Sigmoid colon (tissue), 7 donors: ENCODE results near the gene ENG. TPM values are rescaled to one million over a fixed set of nuclear protein-coding genes. Genes with fewer than 3 reads are reported as not detected.

Source experiments
- DNase-seq: peaks from one replicate; pipeline ENCODE4 v3.0.0-alpha.2; 2019
- H3K27ac ChIP-seq, 4 donors: fragments of 200-600 bp; sonication (generic); one replicate each; pipeline ENCODE4 v1.5.1; 2016 to 2019; ENCODE audit warnings: mild to moderate bottlenecking in 1 of 4
- H3K27me3 ChIP-seq, 3 donors: fragments of 200-600 bp; sonication (generic); one replicate each; pipeline ENCODE4 v1.5.1; 2019; ENCODE audit warnings: mild to moderate bottlenecking in 1 of 3
- H3K36me3 ChIP-seq, 4 donors: fragments of 200-600 bp; sonication (generic); one replicate each; pipeline ENCODE4 v1.5.1; 2016 to 2019
- H3K4me1 ChIP-seq, 4 donors: fragments of 200-600 bp; sonication (generic); one replicate each; pipeline ENCODE4 v1.5.1; 2017 to 2019
- H3K4me3 ChIP-seq, 4 donors: fragments of 200-600 bp; sonication (generic); one replicate each; pipeline ENCODE4 v1.5.1; 2017 to 2019; ENCODE audit warnings: mild to moderate bottlenecking in 2 of 4, moderate library complexity in 1 of 4
- H3K9me3 ChIP-seq, 4 donors: fragments of 200-600 bp in 3 of 4; sonication (generic) in 3 of 4; one replicate each; pipeline versions ENCODE4 v1.5.1 to v1.6.1; 2013 to 2019
- CTCF ChIP-seq, 4 experiments: fragments of 450-650 bp in 3 of 4; fragments of 200-600 bp in 1 of 4; IDR thresholded peaks; one replicate each; pipeline ENCODE4 v1.5.1; 2016 to 2019; ENCODE audit warnings: antibody characterized with exemption in 4 of 4, mild to moderate bottlenecking in 3 of 4, moderate library complexity in 2 of 4
- EP300 ChIP-seq, 4 donors: sonication (generic); formaldehyde crosslinking; IDR thresholded peaks; one replicate each; pipeline ENCODE4 v1.6.1; 2017; ENCODE audit warnings: antibody characterized with exemption in 4 of 4
- POLR2A ChIP-seq, 2 donors: fragments of 450-650 bp; IDR thresholded peaks; one replicate each; pipeline ENCODE4 v1.6.1; 2016; ENCODE audit warnings: antibody characterized with exemption in 2 of 2, mild to moderate bottlenecking in 2 of 2, moderate library complexity in 2 of 2
- POLR2AphosphoS5 ChIP-seq, 4 donors: sonication (generic); formaldehyde crosslinking; IDR thresholded peaks; one replicate each; pipeline ENCODE4 v1.6.1; 2017; ENCODE audit warnings: antibody characterized with exemption in 4 of 4
- WGBS, 2 donors: extraction: QIAGEN DNeasy Blood & Tissue Kit; methylation state at CpG; one replicate each; pipeline ENCODE4 v1.1.7; 2013; 5-methylcytosine and 5-hydroxymethylcytosine counted together
- intact Hi-C: fragments of 100-400 bp; cut with DNase I; formaldehyde crosslinking; loops from one replicate; pipeline ENCODE4 v1.15.1; 2023
- polyA plus RNA-seq, 3 donors: library from polyadenylated mRNA; stranded (reverse); fragments of 200-250 nt; gene quantifications; one replicate each; pipeline ENCODE4 v1.2.3, GENCODE V29; 2013
- total RNA-seq, 4 donors: library from RNA; depleted of rRNA; stranded (reverse); fragments of >200 nt; gene quantifications; one replicate each; pipeline ENCODE4 v1.1.0, GENCODE V29; 2016
- donor health status: healthy with polysubstance abuse.
- donor health status: Bipolar disorder and iron deficiency.
- donor health status: healthy.

The ENG gene
- total and polyA plus RNA-seq, 7 donors: 5.4 to 50.4 (median 22.7) TPM

- intact Hi-C loops: no loop called here
- H3K27ac ChIP-seq: peak overlapping the region in 1 of 4 donors; percentile 27
Observed at GRCh38 chr9:127860260-127860659, 5.8 kb upstream of the ENG start.

GRCh38 chr9:127858041-127858512, 3.6 kb upstream of the ENG start:
- Histone ChIP-seq H3K36me3 (no peaks in the 10 kb centered on the region), H3K27me3 (no peaks in the 10 kb centered on the region), H3K27ac (no peak overlapping the region), H3K4me1 (peaks cover 0 to 31% (median 23%) of the 10 kb centered on the region in 4 donors), H3K4me3 (no peak overlapping the region), H3K9me3 (no peaks in the 10 kb centered on the region)
- WGBS, 2 donors: 18 to 31% methylated on average over 12 of the region's 12 CpGs
- intact Hi-C loops: no loop called here
- no peak for DNase-seq
- TF ChIP-seq POLR2AphosphoS5 (IDR thresholded peaks at IDR 0.05) (peak in 1 of 4 donors; percentile 29), POLR2A (IDR thresholded peaks at IDR 0.05) (no peak)

More at GRCh38 chr9:127860260-127860659, 5.8 kb upstream of the ENG start:
- TF ChIP-seq POLR2AphosphoS5 (IDR thresholded peaks at IDR 0.05) (no peak), EP300 (IDR thresholded peaks at IDR 0.05) (no peak), CTCF (IDR thresholded peaks at IDR 0.05) (no peak), POLR2A (IDR thresholded peaks at IDR 0.05) (no peak)
- 86 to 89% methylated on average over 8 of the region's 8 CpGs for WGBS, 2 donors
- H3K9me3 ChIP-seq: no peaks in the 10 kb centered on the region
- no peaks in the 10 kb centered on the region for H3K27me3 ChIP-seq
- H3K4me3 ChIP-seq: no peak overlapping the region
- no peaks in the 10 kb centered on the region for H3K36me3 ChIP-seq
- peaks cover 0 to 28% (median 18%) of the 10 kb centered on the region in 4 donors for H3K4me1 ChIP-seq
- DNase-seq: no peak

- intact Hi-C loops: no loop called here
- peaks cover 0 to 31% (median 23%) of the 10 kb centered on the region in 4 donors for H3K4me1 ChIP-seq
- no peaks in the 10 kb centered on the region for H3K36me3 ChIP-seq
- no peak for DNase-seq
- TF ChIP-seq POLR2AphosphoS5 (IDR thresholded peaks at IDR 0.05): no peak
- TF ChIP-seq POLR2A (IDR thresholded peaks at IDR 0.05): no peak
- no peak for TF ChIP-seq CTCF (IDR thresholded peaks at IDR 0.05)
- no peak for TF ChIP-seq EP300 (IDR thresholded peaks at IDR 0.05)
- WGBS, 2 donors: 47 to 56% methylated on average over 4 of the region's 4 CpGs
- H3K27ac ChIP-seq: no peak overlapping the region
- no peaks in the 10 kb centered on the region for H3K27me3 ChIP-seq
- no peak overlapping the region for H3K4me3 ChIP-seq
- H3K9me3 ChIP-seq: no peaks in the 10 kb centered on the region
Observed at GRCh38 chr9:127857278-127857677, 2.8 kb upstream of the ENG start.

- DNase-seq: no peak
Observed at GRCh38 chr9:127856729-127857116, 2.3 kb upstream of the ENG start.

GRCh38 chr9:127856094-127856728, 1.8 kb upstream of the ENG start:
- H3K4me3 ChIP-seq: no peak overlapping the region
- DNase-seq: no peak
- WGBS, 2 donors: 72 to 76% methylated on average over 11 of the region's 11 CpGs
- H3K4me1 ChIP-seq: peaks cover 0 to 21% (median 15%) of the 10 kb centered on the region in 4 donors
- peak overlapping the region in 1 of 4 donors; percentile 6 for H3K27ac ChIP-seq
- intact Hi-C loops: no loop called here
- no peaks in the 10 kb centered on the region for H3K9me3 ChIP-seq
- TF ChIP-seq POLR2AphosphoS5 (IDR thresholded peaks at IDR 0.05): no peak
- TF ChIP-seq POLR2A (IDR thresholded peaks at IDR 0.05): no peak
- no peak for TF ChIP-seq EP300 (IDR thresholded peaks at IDR 0.05)
- TF ChIP-seq CTCF (IDR thresholded peaks at IDR 0.05): no peak
- no peaks in the 10 kb centered on the region for H3K36me3 ChIP-seq
- no peaks in the 10 kb centered on the region for H3K27me3 ChIP-seq

More at GRCh38 chr9:127856729-127857116, 2.3 kb upstream of the ENG start:
- Histone ChIP-seq H3K27me3 (no peaks in the 10 kb centered on the region), H3K36me3 (no peaks in the 10 kb centered on the region), H3K4me1 (peaks cover 0 to 25% (median 18%) of the 10 kb centered on the region in 4 donors), H3K9me3 (no peaks in the 10 kb centered on the region), H3K4me3 (no peak overlapping the region), H3K27ac (peak overlapping the region in 1 of 4 donors; percentile 6)
- TF ChIP-seq POLR2A (IDR thresholded peaks at IDR 0.05): no peak
- intact Hi-C loops: no loop called here
- 85% methylated on average over 8 of the region's 8 CpGs for WGBS, 2 donors
